KG1 (cell line): Measurements from ENCODE around the gene LOXHD1.

ENCODE experiments used
- DNase-seq: peaks from one replicate; lab custom pipeline; 2025; lab: John Stamatoyannopoulos, UW

Gene LOXHD1

GRCh38 chr18:46478796-46479195, 178.2 kb downstream of the LOXHD1 start:
- DNase-seq = no peak

- DNase-seq = no peak
These were observed 179.5 kb downstream of the LOXHD1 start for GRCh38 chr18:46477425-46478011.

- DNase-seq = no peak
These were observed 181.6 kb downstream of the LOXHD1 start for GRCh38 chr18:46475390-46475752.

- DNase-seq = no peak
These were observed 182.3 kb downstream of the LOXHD1 start for GRCh38 chr18:46474487-46475389.

GRCh38 chr18:46471809-46472498, 185.1 kb downstream of the LOXHD1 start:
- DNase-seq = no peak

GRCh38 chr18:46470714-46471113, 186.3 kb downstream of the LOXHD1 start:
- DNase-seq = no peak

- no peak for DNase-seq
These were observed 187.7 kb downstream of the LOXHD1 start for GRCh38 chr18:46469186-46469915.

DNA sequence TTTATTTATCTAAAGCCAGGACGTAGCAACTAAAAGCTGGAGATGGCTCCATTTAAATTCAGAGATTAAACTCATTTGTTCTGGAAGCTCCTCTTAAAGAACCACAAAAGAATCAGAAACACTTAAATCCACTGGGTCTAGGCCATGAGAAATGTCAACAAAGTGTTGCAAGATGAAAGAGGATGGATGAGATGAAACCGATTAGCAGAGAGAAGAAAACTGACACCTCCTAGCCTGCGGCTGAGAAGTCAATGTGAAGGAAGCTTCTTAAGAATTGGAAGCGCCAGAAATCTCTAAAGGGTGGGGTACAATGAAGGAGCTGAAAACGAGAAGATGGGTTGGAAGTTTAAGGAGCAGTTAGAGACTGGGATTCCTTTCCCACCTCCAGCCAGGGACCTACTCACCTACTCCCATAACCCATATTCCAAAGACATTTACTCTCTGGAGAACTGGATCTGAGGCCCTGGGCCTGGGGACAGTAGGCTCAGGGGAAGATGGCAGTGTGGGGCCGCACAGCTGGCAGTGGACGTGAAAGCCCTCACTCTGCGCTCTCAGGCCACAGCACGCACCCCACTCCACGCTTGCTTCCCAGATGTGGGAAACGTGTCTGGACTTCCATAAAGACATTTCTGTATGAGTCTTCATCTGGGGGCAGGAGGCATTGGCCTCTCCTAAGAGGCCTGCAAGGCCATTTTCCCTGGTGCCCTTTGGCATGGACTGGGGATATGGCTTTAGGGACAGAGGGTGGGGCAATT, 188.4 kb downstream of the LOXHD1 start:
- no peak for DNase-seq

GRCh38 chr18:46466234-46467160, 190.5 kb downstream of the LOXHD1 start:
- no peak for DNase-seq

- no peak for DNase-seq
These were observed 191.9 kb downstream of the LOXHD1 start for GRCh38 chr18:46464926-46465655.

- DNase-seq = no peak
These were observed 194.5 kb downstream of the LOXHD1 start for GRCh38 chr18:46462523-46462922.

GRCh38 chr18:46461993-46462392, 195.0 kb downstream of the LOXHD1 start:
- DNase-seq = no peak

DNA sequence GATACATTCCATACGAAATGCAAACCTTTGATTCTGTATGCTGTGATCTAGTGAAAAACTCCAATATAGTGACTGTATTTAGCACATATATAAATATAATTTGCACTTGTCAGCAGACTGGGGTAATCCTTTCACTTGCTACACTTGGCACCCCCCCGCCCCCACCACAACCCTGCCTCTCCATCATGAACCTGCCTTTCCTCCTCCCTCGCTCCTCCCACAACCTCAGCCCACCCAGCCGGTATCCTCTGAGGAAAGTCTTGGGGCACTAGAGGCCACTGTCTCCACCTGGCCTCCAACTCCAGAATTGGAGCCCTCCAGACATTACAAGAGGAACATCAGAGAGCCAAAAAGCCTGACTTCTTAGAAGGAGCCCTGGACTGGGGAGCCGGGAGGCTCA, 196.3 kb downstream of the LOXHD1 start:
- DNase-seq = no peak

GRCh38 chr18:46459789-46460455, 197.1 kb downstream of the LOXHD1 start:
- DNase-seq = no peak

GRCh38 chr18:46458472-46458871, 198.5 kb downstream of the LOXHD1 start:
- no peak for DNase-seq

GRCh38 chr18:46456691-46457090, 200.3 kb downstream of the LOXHD1 start:
- DNase-seq = no peak

- DNase-seq = no peak
These were observed 204.2 kb downstream of the LOXHD1 start for GRCh38 chr18:46452820-46453219.

- DNase-seq = no peak
These were observed 207.5 kb downstream of the LOXHD1 start for GRCh38 chr18:46449499-46449898.

GRCh38 chr18:46449033-46449432, 208.0 kb downstream of the LOXHD1 start:
- no peak for DNase-seq
